Activated CD8-positive, alpha-beta memory T cell treated with anti-CD3 and anti-CD28 coated beads for 1 hour (primary cell): ENCODE results near the gene BTBD16.

Experiments
- DNase-seq, 2 donors: peaks; one replicate each; pipeline ENCODE4 v3.0.0-alpha.2; 2020; ENCODE audit warnings: low read depth in 1 of 2; ENCODE audit errors: extremely low read depth in 1 of 2

The BTBD16 gene

DNA sequence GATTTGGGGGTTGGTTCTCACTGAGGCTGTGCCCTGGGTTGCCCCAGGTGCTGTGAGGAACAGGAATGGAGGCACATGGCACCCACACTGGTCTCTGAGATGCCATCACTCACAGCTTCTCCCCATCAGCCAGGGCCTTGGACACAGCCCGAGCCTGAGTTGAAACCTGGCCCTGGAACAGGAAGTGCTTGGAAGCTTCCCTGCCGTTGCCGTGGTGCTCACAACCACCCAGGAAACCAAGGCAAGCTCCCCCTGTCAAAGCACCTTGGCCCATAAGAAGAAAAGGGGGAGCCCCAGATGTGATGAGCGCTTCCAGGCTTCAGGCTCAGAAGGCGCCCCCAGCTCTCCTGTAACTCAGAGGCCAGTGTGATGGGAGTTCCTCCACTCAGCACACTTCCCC lies at the start of gene BTBD16:
BTBD16 (plus strand) TSS at position 221 of the 400 bp plus-strand sequence. CDS start 3,786 bp downstream, outside the sequence.
- DNase-seq, result no peak

DNA sequence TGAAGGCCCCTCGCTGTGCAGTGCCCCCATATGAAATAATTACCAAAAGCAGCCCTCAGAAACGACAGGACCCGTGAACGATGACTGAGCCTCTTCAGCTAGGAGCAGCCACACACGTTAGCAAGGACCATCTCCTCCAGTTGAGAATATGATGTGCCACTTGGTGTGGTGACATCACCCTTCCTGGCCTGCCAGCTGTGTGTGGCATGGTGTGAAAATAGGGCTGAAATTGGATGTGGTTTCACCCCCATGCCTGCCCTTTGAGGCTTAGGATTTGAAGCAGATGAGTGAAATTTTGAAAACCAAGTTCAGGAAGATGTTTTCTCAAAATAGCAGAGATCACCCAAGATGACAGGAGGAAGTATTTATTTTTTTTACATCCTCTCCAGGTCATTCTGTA lies 49.1 kb upstream of the BTBD16 start:
- DNase-seq, result no peak

DNA sequence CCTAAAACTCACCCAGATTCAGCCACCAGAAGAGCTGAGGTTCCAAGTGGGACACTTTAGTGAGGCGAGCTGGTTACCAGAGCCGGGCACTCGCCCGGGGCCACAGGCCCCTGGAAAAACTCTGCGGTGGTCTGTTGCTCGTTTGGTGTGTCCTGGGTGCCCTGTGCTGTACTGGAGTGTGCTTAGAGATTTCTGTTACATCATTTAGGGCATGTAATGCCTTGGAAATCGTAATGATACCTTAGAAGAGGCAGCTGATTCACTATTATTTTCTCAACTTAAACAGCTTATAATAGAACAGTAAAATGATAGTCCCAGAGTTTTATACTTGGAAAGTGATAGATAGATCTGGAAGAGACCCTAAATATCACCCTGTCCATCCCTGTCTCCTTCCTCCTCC lies 48.5 kb upstream of the BTBD16 start:
- no peak for DNase-seq

GRCh38 chr10:122224159-122224558 lies 46.9 kb upstream of the BTBD16 start:
- DNase-seq, result no peak

- DNase-seq, result no peak
Observed at GRCh38 chr10:122225330-122225729, 45.8 kb upstream of the BTBD16 start.

- no peak for DNase-seq
Observed at GRCh38 chr10:122227754-122228153, 43.3 kb upstream of the BTBD16 start.

DNA sequence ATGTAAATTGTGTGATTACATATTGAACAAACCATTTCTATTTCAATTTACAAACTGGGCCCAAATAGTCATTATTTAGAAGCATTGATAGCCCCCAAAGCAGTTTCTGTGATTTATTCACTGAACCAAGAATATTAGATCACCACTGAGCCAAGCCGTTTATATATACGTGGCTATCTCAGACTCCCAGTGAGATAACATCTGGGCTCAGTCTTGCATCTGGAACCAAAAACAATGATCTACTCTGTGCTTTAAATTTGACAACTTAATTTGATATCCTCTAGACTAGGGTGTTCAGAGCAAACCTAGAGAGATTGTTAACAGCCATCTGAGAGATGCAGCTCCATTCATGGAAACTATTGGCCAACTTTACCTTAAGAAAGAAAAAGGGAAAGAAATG lies 41.4 kb upstream of the BTBD16 start:
- DNase-seq, result no peak

GRCh38 chr10:122230222-122230621 lies 40.9 kb upstream of the BTBD16 start:
- DNase-seq, result no peak

- no peak for DNase-seq
Observed at GRCh38 chr10:122232769-122233168, 38.3 kb upstream of the BTBD16 start.

DNA sequence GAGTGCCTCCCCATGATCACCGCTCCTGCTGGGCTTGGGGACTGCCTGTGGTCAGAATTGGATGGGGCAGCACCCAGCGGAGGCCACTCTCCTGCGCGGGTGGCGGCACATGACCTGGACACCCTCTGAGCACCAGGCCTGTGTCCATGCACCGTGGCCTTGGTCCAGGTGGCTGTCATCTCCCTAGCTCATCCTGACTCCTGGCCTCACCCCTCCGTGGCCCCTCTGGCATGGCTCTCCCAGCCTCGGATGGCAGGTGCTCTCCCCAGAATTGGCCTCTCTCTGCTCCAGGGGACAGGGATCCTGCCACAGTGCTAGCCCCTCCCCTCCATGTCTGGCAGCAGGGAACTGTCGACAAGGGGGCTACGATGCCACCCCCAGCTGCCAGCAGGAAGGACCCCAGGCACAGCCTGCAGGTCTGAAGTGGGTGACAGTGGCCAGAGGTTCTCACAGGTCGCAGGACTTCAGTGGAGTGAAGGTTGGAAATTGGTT lies 37.2 kb upstream of the BTBD16 start:
- DNase-seq, result no peak

DNA sequence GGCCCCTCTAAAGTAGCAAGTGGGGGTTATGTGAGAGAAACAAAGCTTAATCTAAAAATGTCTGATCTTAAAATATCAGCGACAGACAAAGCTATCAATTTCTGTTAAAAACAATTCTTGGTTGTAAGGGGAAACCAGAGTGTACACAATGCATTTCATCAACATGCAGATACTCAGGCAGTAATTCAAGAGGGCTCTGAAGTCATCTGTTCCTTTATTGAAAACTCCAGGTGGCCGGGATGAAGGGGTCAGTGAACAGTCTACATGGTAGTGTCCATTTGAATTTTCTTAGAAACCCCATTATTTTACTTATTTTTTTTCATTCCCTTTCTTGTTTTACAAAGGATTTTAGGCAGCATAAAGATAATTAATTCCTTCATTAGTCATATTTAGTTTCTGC lies 36.7 kb upstream of the BTBD16 start:
- no peak for DNase-seq

DNA sequence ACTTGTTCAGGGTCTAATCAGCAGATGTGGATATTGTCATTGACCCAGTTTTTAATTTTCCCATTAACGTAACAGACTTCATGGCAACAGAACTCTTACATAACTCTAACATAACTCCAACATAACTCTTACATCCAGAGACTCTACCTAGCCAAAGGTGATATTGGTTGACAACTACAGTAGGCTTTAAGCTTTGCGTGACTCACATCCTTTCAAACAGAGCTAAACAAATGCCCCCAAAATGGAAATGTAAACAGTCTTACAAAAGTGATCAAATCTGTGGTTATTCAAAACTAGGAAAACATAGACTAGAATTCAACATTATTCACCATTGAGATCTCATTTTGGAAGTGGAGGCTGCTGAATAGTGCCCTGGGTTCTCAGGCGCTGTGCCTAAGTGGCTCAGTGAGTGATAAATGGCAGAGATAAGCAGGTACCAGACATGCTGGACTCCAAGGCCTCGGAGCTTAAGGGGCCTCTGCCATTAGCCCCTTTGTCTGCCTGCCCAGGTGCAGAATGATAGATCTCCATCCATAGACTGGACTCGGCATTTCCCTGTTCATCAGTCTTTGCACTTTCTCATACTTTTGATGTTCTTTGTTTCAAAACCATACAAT lies 34.3 kb upstream of the BTBD16 start:
- DNase-seq, result no peak

DNA sequence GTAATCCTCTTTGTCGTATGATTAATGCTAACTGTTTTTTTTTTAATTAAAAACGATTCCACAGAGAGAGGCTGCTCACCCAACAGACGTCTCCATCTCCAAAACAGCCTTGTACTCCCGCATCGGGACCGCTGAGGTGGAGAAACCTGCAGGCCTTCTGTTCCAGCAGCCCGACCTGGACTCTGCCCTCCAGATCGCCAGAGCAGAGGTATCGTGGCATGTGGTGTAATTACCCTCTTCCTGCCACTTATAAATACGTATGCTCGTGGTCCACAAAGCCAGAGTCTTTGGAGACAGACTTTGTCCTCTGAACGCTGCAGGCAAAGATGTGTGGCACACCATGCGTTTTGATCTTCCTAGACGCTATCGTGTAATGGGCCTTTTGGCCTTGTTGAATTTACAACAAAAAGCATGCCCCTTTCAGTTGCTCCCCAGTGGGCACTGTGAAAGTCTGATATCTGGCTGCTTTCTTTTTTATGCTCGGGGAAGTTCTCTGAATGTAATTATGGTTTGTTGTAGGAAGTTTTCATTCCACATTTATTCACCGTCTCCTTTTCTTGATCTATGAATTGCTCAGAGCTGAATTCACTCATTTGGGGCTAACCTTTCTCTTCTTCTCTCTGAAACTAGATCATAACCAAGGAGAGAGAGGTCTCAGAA lies 33.6 kb upstream of the BTBD16 start:
- no peak for DNase-seq

DNA sequence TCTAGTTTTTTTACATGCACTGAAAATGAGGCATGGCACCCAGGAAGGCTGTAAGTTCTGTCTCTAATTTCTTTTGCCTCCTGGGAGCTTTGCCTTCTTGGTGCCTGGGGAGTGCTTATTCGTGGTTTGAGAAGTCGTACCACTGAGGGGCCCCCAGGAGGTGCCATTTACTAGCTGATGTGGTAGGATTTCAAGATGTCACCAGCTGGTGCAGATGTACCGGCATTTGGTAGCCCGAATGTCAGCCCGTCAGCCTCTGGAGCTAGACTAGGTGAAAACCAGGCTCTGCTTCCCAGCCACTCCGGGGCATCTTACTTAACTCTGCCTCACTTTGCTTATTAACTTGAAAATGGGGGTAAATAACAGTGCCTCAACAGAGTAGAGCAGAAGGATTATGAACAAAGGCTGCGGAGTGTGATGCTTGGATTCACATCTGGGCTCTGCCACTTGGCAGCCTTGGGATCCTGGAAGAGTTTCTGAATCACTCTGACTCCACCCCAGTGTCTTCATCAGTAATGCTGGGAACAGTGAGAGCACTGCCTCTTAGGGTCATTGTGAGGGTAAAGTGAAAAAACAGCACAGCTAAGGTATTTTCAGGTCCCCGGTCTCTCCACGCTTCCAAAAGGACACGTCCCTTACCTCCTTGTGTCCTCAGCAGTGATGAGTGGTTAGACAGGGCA lies 31.4 kb upstream of the BTBD16 start:
- DNase-seq, result no peak

GRCh38 chr10:122240401-122240800 lies 30.7 kb upstream of the BTBD16 start:
- DNase-seq, result no peak

DNA sequence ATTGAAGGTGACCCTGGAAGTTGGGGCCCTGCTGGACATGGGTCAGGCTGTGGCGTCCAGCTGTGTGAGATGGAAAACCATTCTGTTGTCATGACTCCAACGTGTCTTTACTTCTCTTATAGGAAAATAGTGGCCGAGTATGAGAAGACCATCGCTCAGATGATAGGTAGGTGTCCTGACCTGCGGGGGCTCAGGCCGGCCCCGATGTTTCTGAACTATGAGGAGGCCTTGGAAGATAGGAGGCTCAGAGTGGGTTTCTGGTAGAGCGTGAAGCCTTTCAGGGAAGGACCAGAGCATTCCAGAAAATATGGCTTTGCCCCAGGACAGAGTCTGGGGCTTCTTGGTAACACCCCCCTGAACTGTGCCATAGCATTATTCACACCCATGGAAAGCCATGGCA lies 29.3 kb upstream of the BTBD16 start:
- DNase-seq, result no peak

- DNase-seq, result no peak
Observed at GRCh38 chr10:122243550-122243949, 27.5 kb upstream of the BTBD16 start.

DNA sequence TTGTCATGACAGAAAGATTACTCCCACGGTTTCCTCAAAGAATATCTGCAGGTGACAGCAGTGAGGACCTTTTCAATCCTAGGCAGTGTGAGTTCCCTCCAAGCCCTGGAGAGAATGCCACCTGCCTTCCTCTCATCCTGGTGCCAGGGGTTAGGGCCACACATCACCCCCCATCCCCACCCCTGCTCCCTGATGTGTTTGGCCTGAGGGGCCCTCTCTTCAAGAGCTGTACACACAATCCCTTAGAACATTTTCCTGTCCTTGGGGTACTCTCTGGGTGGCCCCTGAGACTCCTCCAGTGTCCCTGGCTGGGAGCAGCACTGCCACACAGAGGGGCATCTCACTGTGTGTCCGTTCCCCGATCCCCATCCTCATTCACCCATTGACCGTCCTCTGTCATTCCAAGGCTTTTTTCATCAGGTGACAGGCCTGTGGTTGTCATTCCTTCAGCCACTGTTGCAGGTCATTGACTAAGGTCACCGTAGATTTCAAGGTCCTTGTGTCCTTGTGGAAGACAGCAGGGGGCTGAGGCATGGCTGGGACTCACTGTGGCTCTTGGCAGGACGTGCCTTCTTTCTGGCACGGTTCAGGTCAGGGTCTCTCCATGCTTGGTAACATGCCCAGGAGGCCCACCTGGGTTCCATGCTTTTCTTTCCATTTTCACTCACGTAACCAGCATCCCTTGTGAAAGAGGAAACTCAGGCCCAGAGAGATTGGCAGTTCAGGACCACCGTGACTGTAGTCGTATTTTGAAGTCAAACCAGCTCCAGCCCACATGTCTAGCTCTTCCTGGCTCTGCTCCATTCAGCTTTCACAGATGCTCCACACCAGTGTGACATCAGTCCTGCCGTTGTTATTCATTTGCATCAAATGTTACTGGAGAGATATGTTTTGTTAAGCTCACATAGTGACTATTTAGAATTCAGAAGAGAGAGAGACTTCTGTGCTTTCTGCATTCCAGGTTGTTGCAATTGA lies 26.8 kb upstream of the BTBD16 start:
- DNase-seq, result no peak

DNA sequence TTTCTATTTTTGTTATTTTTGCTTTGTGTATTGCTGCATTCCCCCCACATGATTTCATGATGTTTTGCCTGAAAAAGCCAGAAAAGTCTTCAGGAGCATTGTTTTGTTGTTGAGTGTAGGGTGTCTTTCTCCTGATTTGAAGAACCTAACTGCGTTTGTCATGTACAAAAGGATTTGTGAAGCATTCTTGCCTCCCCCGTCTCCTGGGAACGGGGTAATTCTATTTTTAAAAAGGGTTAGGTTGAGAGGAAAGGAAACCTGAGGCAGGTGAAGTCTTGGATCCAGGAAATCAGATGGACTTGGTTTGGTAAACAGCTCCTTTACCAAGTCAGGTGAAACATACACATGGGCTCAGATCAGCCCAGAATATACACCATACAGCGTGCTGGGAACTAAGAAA lies 26.0 kb upstream of the BTBD16 start:
- no peak for DNase-seq

GRCh38 chr10:122245897-122246296 lies 25.2 kb upstream of the BTBD16 start:
- no peak for DNase-seq
